Melanocyte of skin (primary cell): ENCODE measurements around the gene MRS2. TPM values are rescaled to one million over a fixed set of nuclear protein-coding genes. Genes with fewer than 3 reads are reported as not detected.

ENCODE experiments used
- small RNA-seq, 2 donors: library from RNA; depleted of rRNA; stranded (forward); fragments of <200 nt; gene quantifications; one replicate each; pipeline ENCODE3, GENCODE V24; 2012
- total RNA-seq, 2 donors: library from RNA; depleted of rRNA; stranded (reverse); fragments of >200 nt; gene quantifications; 2 replicates each; pipeline ENCODE4 v1.2.3, GENCODE V29; 2012

Gene MRS2, protein sequence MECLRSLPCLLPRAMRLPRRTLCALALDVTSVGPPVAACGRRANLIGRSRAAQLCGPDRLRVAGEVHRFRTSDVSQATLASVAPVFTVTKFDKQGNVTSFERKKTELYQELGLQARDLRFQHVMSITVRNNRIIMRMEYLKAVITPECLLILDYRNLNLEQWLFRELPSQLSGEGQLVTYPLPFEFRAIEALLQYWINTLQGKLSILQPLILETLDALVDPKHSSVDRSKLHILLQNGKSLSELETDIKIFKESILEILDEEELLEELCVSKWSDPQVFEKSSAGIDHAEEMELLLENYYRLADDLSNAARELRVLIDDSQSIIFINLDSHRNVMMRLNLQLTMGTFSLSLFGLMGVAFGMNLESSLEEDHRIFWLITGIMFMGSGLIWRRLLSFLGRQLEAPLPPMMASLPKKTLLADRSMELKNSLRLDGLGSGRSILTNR
- 10 to 100 TPM; 34.1 to 41.0 TPM for total RNA-seq

DNA sequence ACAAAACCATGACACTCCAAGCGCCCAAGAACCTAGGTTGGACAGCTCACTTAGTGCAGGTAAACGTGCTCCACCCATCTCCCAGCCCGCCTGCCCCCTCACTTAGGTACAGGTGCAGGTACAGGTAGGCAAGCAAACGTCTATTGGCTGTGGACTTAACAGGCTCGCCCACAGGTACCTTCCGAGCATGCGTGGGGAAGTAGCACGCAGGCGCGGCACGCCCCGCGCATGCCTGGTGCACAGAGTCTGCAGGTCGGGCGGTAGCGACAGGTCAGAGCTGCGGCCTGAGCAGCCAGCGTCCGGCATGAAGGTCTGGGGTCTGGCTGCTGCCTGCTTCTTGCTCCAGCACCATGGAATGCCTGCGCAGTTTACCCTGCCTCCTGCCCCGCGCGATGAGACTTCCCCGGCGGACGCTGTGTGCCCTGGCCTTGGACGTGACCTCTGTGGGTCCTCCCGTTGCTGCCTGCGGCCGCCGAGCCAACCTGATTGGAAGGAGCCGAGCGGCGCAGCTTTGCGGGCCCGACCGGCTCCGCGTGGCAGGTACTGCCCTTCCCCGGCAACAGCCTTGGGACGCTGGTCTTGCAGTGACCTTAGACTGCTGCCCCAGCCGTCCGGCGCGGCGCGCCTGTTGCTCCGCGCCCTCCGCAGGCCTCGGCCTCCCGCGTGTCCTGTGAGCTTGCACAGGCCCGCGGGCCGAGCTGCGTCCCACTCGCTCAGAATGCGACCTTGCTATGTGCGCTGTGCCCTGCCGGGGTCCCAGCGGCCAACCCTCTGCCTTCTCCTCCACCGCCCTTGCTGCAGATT lies at the start of gene MRS2:
Gene MRS2, plus strand, starts transcription at position 240 of the 804 bp plus-strand sequence. Its CDS starts 111 bp downstream, at position 351.

DNA sequence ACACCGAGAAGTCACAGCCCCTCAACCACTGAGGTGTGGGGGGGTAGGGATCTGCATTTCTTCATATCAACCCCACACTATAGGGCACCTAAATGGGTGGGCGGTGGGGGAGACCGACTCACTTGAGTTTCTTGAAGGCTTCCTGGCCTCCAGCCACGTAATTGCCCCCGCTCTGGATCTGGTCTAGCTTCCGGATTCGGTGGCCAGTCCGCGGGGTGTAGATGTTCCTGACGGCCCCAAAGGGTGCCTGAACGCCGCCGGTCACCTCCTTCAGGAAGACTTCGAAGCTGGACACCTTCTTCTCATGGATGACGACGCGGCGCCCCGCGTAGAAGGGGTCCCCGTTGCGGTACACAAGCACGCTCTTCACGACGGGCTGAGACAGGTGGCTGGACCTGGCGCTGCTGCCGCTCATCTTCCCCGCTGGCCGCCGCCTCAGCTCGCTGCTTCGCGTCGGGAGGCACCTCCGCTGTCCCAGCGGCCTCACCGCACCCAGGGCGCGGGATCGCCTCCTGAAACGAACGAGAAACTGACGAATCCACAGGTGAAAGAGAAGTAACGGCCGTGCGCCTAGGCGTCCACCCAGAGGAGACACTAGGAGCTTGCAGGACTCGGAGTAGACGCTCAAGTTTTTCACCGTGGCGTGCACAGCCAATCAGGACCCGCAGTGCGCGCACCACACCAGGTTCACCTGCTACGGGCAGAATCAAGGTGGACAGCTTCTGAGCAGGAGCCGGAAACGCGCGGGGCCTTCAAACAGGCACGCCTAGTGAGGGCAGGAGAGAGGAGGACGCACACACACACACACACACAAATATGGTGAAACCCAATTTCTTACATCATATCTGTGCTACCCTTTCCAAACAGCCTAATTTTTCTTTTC lies 45.2 kb upstream of the MRS2 start, which contains the start of gene DCDC2:
Gene DCDC2, minus strand, starts transcription at position 724 of the 883 bp plus-strand sequence. Its CDS starts 309 bp downstream, at position 415.

Small RNA genes within 50 kb of the gene (small RNA-seq; reads per million reads assigned to genes)
- 0 reads per million in 2 donors for gene RNU6-391P

Other genes with a start within 250 kb of the MRS2 start
- under 1 TPM; under 0.01 to 0.34 TPM for gene DCDC2, start 44.9 kb upstream of the MRS2 start, total RNA-seq
- gene GPLD1, start 86.6 kb downstream of the MRS2 start, total RNA-seq = under 1 TPM in 1 of 2 donors, not detected in 1; 0.34 TPM
- 1 to 10 TPM in 1 of 2 donors, under 1 TPM in 1; 0.67 to 2.1 TPM for gene ALDH5A1, start 92.0 kb downstream of the MRS2 start, total RNA-seq
- under 1 TPM; under 0.01 to 0.33 TPM for gene KIAA0319, start 243.3 kb downstream of the MRS2 start, total RNA-seq